HepG2 (cell line): ENCODE measurements around the gene ASIC2. TPM values are rescaled to one million over a fixed set of nuclear protein-coding genes. Genes with fewer than 3 reads are reported as not detected.

Experiments used
- GLMP ChIP-seq: sonication (generic); formaldehyde crosslinking; IDR thresholded peaks from 2 replicates; pipeline ENCODE4 v1.9.0; 2021; ENCODE audit warnings: missing genetic modification reagents, mild to moderate bottlenecking, borderline replicate concordance
- PRPF4 ChIP-seq: fragments of 200-400 bp; formaldehyde crosslinking; IDR thresholded peaks from 2 replicates; pipeline ENCODE4 v1.6.1; 2016; ENCODE audit warnings: low read length, low read depth; ENCODE audit not compliant: poor library complexity, severe bottlenecking
- ZNF788 ChIP-seq: sonication (generic); formaldehyde crosslinking; IDR thresholded peaks from 2 replicates; pipeline ENCODE4 v1.5.0; 2020; ENCODE audit warnings: mild to moderate bottlenecking, missing genetic modification reagents, borderline replicate concordance
- ZSCAN21 ChIP-seq: sonication (generic); formaldehyde crosslinking; IDR thresholded peaks from 2 replicates; pipeline ENCODE4 v1.8.0; 2022; ENCODE audit warnings: mild to moderate bottlenecking, missing genetic modification reagents, moderate library complexity, borderline replicate concordance
- polyA plus RNA-seq, 8 experiments: library from polyadenylated mRNA; depleted of rRNA in 3 of 8; stranded (reverse) in 7 of 8; unstranded in 1 of 8; fragments of >200 nt; fragmentation: Illumina TruSeq in 4 of 8; extraction: Trizol in 4 of 8; gene quantifications; 2 replicates each; pipeline versions ENCODE4 v1.2.1 to v1.2.3, GENCODE V29; 2011 to 2016; ENCODE audit warnings: low read depth in 4 of 8, missing spikeins in 1 of 8, mixed read lengths in 1 of 8; ENCODE audit not compliant: insufficient read depth in 1 of 8
- total RNA-seq, 5 experiments: library from RNA; depleted of rRNA; stranded (reverse); fragments of >200 nt; fragmentation: Illumina TruSeq; extraction: Trizol; gene quantifications; 2 replicates each; pipeline ENCODE4 v1.2.3, GENCODE V29; 2016; ENCODE audit warnings: low read depth in 1 of 5
- TF ChIP-seq, protein P1 (sequence below): sonication (generic); formaldehyde crosslinking; IDR thresholded peaks from one replicate; pipeline ENCODE4 v1.5.1; 2020; ENCODE audit warnings: mild to moderate bottlenecking, missing genetic modification reagents; ENCODE audit errors: not compliant biosample characterization

Gene ASIC2
- total and polyA plus RNA-seq, 2 of the 13 experiments (the other 11 are each of a cell fraction or from before 2014, with no cell fraction given) = not detected

- TF ChIP-seq, protein P1, sequence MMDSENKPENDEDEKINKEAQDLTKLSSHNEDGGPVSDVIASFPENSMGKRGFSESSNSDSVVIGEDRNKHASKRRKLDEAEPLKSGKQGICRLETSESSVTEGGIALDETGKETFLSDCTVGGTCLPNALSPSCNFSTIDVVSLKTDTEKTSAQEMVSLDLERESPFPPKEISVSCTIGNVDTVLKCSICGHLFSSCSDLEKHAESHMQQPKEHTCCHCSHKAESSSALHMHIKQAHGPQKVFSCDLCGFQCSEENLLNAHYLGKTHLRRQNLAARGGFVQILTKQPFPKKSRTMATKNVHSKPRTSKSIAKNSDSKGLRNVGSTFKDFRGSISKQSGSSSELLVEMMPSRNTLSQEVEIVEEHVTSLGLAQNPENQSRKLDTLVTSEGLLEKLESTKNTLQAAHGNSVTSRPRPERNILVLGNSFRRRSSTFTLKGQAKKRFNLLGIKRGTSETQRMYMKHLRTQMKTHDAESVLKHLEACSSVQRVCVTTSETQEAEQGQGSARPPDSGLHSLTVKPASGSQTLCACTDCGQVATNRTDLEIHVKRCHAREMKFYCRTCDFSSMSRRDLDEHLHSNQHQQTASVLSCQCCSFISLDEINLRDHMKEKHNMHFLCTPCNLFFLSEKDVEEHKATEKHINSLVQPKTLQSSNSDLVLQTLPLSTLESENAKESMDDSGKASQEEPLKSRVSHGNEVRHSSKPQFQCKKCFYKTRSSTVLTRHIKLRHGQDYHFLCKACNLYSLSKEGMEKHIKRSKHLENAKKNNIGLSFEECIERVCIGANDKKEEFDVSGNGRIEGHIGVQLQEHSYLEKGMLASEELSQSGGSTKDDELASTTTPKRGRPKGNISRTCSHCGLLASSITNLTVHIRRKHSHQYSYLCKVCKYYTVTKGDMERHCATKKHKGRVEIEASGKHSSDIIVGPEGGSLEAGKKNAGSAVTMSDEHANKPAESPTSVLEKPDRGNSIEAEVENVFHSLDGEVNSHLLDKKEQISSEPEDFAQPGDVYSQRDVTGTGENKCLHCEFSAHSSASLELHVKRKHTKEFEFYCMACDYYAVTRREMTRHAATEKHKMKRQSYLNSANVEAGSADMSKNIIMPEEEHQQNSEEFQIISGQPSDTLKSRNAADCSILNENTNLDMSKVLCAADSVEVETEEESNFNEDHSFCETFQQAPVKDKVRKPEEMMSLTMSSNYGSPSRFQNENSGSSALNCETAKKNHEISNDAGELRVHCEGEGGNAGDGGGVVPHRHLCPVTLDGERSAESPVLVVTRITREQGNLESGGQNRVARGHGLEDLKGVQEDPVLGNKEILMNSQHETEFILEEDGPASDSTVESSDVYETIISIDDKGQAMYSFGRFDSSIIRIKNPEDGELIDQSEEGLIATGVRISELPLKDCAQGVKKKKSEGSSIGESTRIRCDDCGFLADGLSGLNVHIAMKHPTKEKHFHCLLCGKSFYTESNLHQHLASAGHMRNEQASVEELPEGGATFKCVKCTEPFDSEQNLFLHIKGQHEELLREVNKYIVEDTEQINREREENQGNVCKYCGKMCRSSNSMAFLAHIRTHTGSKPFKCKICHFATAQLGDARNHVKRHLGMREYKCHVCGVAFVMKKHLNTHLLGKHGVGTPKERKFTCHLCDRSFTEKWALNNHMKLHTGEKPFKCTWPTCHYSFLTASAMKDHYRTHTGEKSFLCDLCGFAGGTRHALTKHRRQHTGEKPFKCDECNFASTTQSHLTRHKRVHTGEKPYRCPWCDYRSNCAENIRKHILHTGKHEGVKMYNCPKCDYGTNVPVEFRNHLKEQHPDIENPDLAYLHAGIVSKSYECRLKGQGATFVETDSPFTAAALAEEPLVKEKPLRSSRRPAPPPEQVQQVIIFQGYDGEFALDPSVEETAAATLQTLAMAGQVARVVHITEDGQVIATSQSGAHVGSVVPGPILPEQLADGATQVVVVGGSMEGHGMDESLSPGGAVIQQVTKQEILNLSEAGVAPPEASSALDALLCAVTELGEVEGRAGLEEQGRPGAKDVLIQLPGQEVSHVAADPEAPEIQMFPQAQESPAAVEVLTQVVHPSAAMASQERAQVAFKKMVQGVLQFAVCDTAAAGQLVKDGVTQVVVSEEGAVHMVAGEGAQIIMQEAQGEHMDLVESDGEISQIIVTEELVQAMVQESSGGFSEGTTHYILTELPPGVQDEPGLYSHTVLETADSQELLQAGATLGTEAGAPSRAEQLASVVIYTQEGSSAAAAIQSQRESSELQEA (CRISPR knock-in tag) = no peak
- TF ChIP-seq ZNF788 = no peak
- no peak for TF ChIP-seq GLMP
- TF ChIP-seq PRPF4 = no peak
- no peak for TF ChIP-seq ZSCAN21 (CRISPR knock-in tag)
Measured at GRCh38 chr17:33105911-33106310, 187.2 kb downstream of the ASIC2 start (continued).
